H1 (cell line): Measurements from ENCODE around the gene SORCS3. TPM values are rescaled to one million over a fixed set of nuclear protein-coding genes. Genes with fewer than 3 reads are reported as not detected.

ENCODE experiments used
- CBX8 ChIP-seq: fragments of 300-800, 300-1000 bp; sonication (generic); IDR thresholded peaks from 2 replicates; pipeline ENCODE4 v1.7.1; 2016; ENCODE audit warnings: low read depth, low read length, borderline replicate concordance
- EZH2 ChIP-seq: fragments of 200-600 bp; sonication (generic); IDR thresholded peaks from 2 replicates; pipeline ENCODE4 v1.7.1; 2012; ENCODE audit warnings: low read depth, mild to moderate bottlenecking, moderate library complexity, low read length, inconsistent platforms; ENCODE audit not compliant: severe bottlenecking
- HDAC2 ChIP-seq, 2 experiments: fragments of 300-600 bp in 1 of 2; sonication (generic) in 1 of 2; IDR thresholded peaks; 2 replicates each; pipeline ENCODE4 v1.6.1; 2011 to 2012; ENCODE audit warnings: low read depth in 2 of 2, low read length in 2 of 2, mild to moderate bottlenecking in 2 of 2, moderate library complexity in 2 of 2, borderline replicate concordance in 1 of 2, inconsistent platforms in 1 of 2
- JUN ChIP-seq: IDR thresholded peaks from 2 replicates; pipeline ENCODE4 v1.6.1; 2011; ENCODE audit warnings: low read depth, mild to moderate bottlenecking, improper control_type of control experiment, low read length
- MAFK ChIP-seq: IDR thresholded peaks from 2 replicates; pipeline ENCODE4 v1.6.1; 2012; ENCODE audit warnings: low read depth, mild to moderate bottlenecking, improper control_type of control experiment, low read length
- polyA plus RNA-seq, 7 experiments: library from polyadenylated mRNA; depleted of rRNA in 3 of 7; stranded (reverse) in 5 of 7; unstranded in 2 of 7; fragments of >200 nt in 5 of 7; fragments of 200-250 nt in 2 of 7; gene quantifications; 1 replicate in 5 of 7; 2 replicates in 1 of 7; 4 replicates in 1 of 7; pipeline versions ENCODE4 v1.2.1 to v1.2.3, GENCODE V29; 2011 to 2013; ENCODE audit warnings: missing spikeins in 2 of 7, mixed read lengths in 2 of 7
- total RNA-seq: library from RNA; stranded (reverse); fragmentation: NEBNext Ultra II Directional; extraction: Animal tissue kit (Norgen Biotek cat#: 25700); gene quantifications from 2 replicates; pipeline ENCODE4 v1.2.1, GENCODE V29; 2021
- TF ChIP-seq, protein P1 (sequence below): IDR thresholded peaks from 2 replicates; pipeline ENCODE4 v1.6.1; 2012; ENCODE audit warnings: inconsistent platforms

Gene SORCS3
- total and polyA plus RNA-seq, 2 of the 8 experiments (the other 6 are each of a cell fraction or from before 2014, with no cell fraction given), result 0.26 to 0.88 TPM

GRCh38 chr10:104834580-104834979, 193.5 kb downstream of the SORCS3 start (continued):
- TF ChIP-seq CBX8 (no peak), JUN (no peak), MAFK (peak; percentile 62; the same call in 1 of the 2 replicates), EZH2 (no peak), HDAC2 (IDR thresholded peaks at IDR 0.05; ENCODE audit: borderline replicate concordance in 1 of 2, low read depth in 2 of 2, low read length in 2 of 2) (no peak)
- TF ChIP-seq, protein P1, sequence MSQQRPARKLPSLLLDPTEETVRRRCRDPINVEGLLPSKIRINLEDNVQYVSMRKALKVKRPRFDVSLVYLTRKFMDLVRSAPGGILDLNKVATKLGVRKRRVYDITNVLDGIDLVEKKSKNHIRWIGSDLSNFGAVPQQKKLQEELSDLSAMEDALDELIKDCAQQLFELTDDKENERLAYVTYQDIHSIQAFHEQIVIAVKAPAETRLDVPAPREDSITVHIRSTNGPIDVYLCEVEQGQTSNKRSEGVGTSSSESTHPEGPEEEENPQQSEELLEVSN, result no peak
